Heart left ventricle (tissue), 16 donors: ENCODE measurements around the gene ADAMTSL1. TPM values are rescaled to one million over a fixed set of nuclear protein-coding genes. Genes with fewer than 3 reads are reported as not detected.

Source experiments
- ATAC-seq, 4 donors: fragments of 200-7000 bp; cut with Tn5 transposase; one replicate each; pipeline ENCODE4 v1.9.1; 2020 to 2022; ENCODE audit warnings: moderate library complexity in 4 of 4, mild to moderate bottlenecking in 3 of 4, moderate number of reproducible peaks in 1 of 4
- DNase-seq, 5 donors: peaks; one replicate each; pipeline ENCODE4 v3.0.0-alpha.2; 2020
- H3K27ac ChIP-seq, 12 donors: fragments of 200-600 bp; sonication (generic) in 4 of 12; one replicate each; pipeline versions ENCODE4 v1.5.0 to v1.8.0; 2016 to 2022; ENCODE audit warnings: mild to moderate bottlenecking in 2 of 12
- H3K27me3 ChIP-seq, 9 donors: fragments of 200-600 bp; sonication (generic) in 2 of 9; one replicate each; pipeline versions ENCODE4 v1.5.1 to v1.8.0; 2016 to 2022; ENCODE audit warnings: mild to moderate bottlenecking in 3 of 9
- H3K36me3 ChIP-seq, 9 donors: fragments of 200-600 bp; sonication (generic) in 2 of 9; one replicate each; pipeline versions ENCODE4 v1.5.0 to v1.8.0; 2018 to 2022; ENCODE audit warnings: mild to moderate bottlenecking in 2 of 9
- H3K4me1 ChIP-seq, 12 donors: fragments of 200-600 bp; sonication (generic) in 4 of 12; one replicate each; pipeline versions ENCODE4 v1.5.0 to v1.8.0; 2016 to 2022; ENCODE audit warnings: mild to moderate bottlenecking in 3 of 12
- H3K4me3 ChIP-seq, 12 donors: fragments of 200-600 bp; sonication (generic) in 4 of 12; one replicate each; pipeline versions ENCODE4 v1.5.0 to v1.8.0; 2017 to 2022; ENCODE audit warnings: mild to moderate bottlenecking in 9 of 12, moderate library complexity in 4 of 12
- H3K9me3 ChIP-seq, 12 donors: fragments of 200-600 bp; sonication (generic) in 4 of 12; one replicate each; pipeline versions ENCODE4 v1.5.0 to v1.8.0; 2016 to 2022; ENCODE audit warnings: mild to moderate bottlenecking in 1 of 12
- POLR2A ChIP-seq, 2 donors: fragments of 450-650 bp; IDR thresholded peaks; one replicate each; pipeline ENCODE4 v1.6.1; 2017; ENCODE audit warnings: antibody characterized with exemption in 2 of 2, mild to moderate bottlenecking in 2 of 2, moderate library complexity in 2 of 2
- WGBS, 4 donors: extraction: QIAGEN DNeasy Blood & Tissue Kit in 2 of 4; methylation state at CpG; one replicate each; pipeline versions ENCODE4 v1.1.5 to v1.1.7; 2013 to 2018; 5-methylcytosine and 5-hydroxymethylcytosine counted together
- intact Hi-C, 10 donors: fragments of 100-400 bp; cut with DNase I; formaldehyde crosslinking; loops; one replicate each; pipeline versions ENCODE4 v1.11.1 to v1.14.2; 2022
- polyA plus RNA-seq, 2 donors: library from polyadenylated mRNA; stranded (reverse); fragments of 200-250 nt; gene quantifications; one replicate each; pipeline ENCODE4 v1.2.3, GENCODE V29; 2013
- total RNA-seq, 9 donors: library from RNA; depleted of rRNA in 2 of 9; stranded (reverse); fragments of >200 nt in 2 of 9; fragmentation: NEBNext Ultra II Directional in 3 of 9; extraction: Animal tissue kit (Norgen Biotek cat#: 25700) in 3 of 9; gene quantifications; one replicate each; pipeline versions ENCODE4 v1.1.0 to v1.2.4, GENCODE V29; 2016 to 2023
- TF ChIP-seq, protein P1 (sequence below), 12 donors: fragments of 200-600 bp; sonication (generic) in 4 of 12; IDR thresholded peaks; one replicate each; pipeline versions ENCODE4 v1.5.0 to v1.8.0; 2018 to 2022; ENCODE audit warnings: antibody characterized with exemption in 12 of 12, mild to moderate bottlenecking in 5 of 12
- donor health status: ischemic (EF 13 %, LVEDD 7.1; RV severe dilation, severe dysfunction).
- donor health status: healthy with polysubstance abuse.
- donor health status: DM: no; HTN: yes; CAD: no.
- donor health status: DM: no; HTN: no; CAD: no.
- donor health status: ischemic (EF 25% LVEDD 6.9; RV normal size, moderate dysfunction).
- donor health status: ischemic (EF 25% LVEDD 5.7; RV mildly dilated, moderate dysfunction).
- donor health status: healthy.
- donor health status: DM: yes; HTN: yes; CAD: no.
- donor health status: ischemic (EF 35%, LVEDD 5.7; RV mildly dilated, moderate dysfunction).
- donor health status: nonischemic (EF 11% LVEDD 7.7; RV severe dilation, severe dysfunction).
- donor health status: DM: yes; HTN: yes; CAD: no.
- donor health status: PGD.
- donor health status: ischemic (EF 29% LVEDD 5.4; RV normal size, mild dysfunction).
- donor health status: nonischemic (EF 23%, LVEDD 6.1; RV moderate dilation, normal function).

ADAMTSL1 gene
- total and polyA plus RNA-seq, 11 donors = 0.46 to 4.7 (median 1.1) TPM

DNA sequence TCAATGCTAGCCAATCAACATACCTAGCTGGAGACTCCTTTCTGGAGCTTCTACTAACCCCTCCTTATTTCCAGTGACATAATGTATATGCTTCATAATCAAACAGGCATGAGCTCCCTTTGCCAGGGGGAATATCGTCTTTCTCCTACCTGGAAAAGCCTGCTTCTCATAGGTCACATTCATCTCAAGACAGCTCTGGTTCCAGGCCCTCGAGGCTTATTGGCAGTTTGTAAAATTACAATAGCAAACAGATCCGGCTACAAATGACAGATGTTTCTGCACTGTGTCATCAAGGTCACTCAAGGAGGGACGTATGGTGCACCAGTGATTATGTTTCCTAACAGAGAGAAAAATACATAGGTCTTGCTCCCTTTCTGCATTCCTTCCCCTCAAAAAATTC lies 419.1 kb downstream of the ADAMTSL1 start:
- Histone ChIP-seq H3K4me1 (peaks cover 0 to 6% (median 1%) of the 10 kb centered on the region in 12 donors), H3K36me3 (no peaks in the 10 kb centered on the region), H3K4me3 (no peak overlapping the region), H3K27ac (no peak overlapping the region), H3K9me3 (peaks cover 0 to 27% (median 13%) of the 10 kb centered on the region in 12 donors), H3K27me3 (no peaks in the 10 kb centered on the region)
- ATAC-seq (no peak), DNase-seq (no peak)
- TF ChIP-seq POLR2A (IDR thresholded peaks at IDR 0.05) = no peak
- TF ChIP-seq, protein P1, sequence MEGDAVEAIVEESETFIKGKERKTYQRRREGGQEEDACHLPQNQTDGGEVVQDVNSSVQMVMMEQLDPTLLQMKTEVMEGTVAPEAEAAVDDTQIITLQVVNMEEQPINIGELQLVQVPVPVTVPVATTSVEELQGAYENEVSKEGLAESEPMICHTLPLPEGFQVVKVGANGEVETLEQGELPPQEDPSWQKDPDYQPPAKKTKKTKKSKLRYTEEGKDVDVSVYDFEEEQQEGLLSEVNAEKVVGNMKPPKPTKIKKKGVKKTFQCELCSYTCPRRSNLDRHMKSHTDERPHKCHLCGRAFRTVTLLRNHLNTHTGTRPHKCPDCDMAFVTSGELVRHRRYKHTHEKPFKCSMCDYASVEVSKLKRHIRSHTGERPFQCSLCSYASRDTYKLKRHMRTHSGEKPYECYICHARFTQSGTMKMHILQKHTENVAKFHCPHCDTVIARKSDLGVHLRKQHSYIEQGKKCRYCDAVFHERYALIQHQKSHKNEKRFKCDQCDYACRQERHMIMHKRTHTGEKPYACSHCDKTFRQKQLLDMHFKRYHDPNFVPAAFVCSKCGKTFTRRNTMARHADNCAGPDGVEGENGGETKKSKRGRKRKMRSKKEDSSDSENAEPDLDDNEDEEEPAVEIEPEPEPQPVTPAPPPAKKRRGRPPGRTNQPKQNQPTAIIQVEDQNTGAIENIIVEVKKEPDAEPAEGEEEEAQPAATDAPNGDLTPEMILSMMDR (IDR thresholded peaks at IDR 0.05) = no peak
- WGBS, 4 donors = 74 to 85% (median 82%) methylated on average over 4 of the region's 4 CpGs
- intact Hi-C loops = no loop called here

DNA sequence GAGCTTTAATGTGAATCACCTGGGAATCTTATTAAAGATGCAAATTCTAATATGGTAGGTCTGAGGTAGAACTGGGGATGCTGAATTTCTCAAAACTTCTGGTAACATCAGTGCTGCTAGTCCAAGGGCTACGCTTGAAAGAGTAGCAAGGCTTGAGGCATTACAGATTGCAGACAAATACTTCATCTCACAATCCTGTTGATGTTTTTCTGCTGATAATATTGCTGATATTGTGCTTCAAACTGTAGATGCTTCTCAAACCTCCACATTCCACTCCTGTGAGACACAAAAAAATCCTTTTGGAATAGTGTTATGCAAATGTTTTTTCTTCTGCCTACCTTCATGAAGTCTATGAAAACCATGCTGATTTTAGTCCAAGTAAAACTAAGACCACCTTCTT lies 419.5 kb downstream of the ADAMTSL1 start:
- DNase-seq (no peak), ATAC-seq (no peak)
- Histone ChIP-seq H3K27ac (no peak overlapping the region), H3K4me3 (no peak overlapping the region), H3K4me1 (peaks cover 0 to 4% (median 0%) of the 10 kb centered on the region in 12 donors), H3K9me3 (peaks cover 0 to 27% (median 13%) of the 10 kb centered on the region in 12 donors), H3K27me3 (no peaks in the 10 kb centered on the region), H3K36me3 (no peaks in the 10 kb centered on the region)
- TF ChIP-seq POLR2A (IDR thresholded peaks at IDR 0.05) = no peak
- TF ChIP-seq, protein P1 (IDR thresholded peaks at IDR 0.05) = no peak
- 94 to 100% (median 98%) methylated on average over 1 of the region's 1 CpG for whole genome bisulfite sequencing, 4 donors
- intact Hi-C loops = no loop called here

DNA sequence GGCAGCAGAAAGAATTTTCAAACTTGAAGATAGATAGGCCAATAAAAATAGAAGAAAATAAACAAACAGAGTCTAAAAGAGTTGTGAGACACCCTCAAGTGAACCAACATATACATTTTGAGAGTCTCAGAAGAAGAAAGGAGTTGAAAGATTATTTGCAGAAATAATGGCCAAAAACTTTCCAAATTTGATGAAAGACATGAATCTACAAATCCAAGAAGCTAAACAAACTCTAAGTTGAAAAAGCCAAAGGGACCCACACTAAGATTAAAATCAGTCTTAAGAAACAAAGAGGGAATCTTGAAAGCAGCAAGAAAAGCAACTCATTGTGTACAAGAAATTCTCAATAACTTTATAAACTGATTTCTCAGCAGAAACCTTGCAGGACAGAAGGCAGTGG lies 422.1 kb downstream of the ADAMTSL1 start:
- no peak for DNase-seq
- Histone ChIP-seq H3K4me3 (no peak overlapping the region), H3K4me1 (no peaks in the 10 kb centered on the region), H3K27me3 (no peaks in the 10 kb centered on the region), H3K9me3 (peaks cover 0 to 32% (median 13%) of the 10 kb centered on the region in 12 donors), H3K36me3 (no peaks in the 10 kb centered on the region), H3K27ac (no peak overlapping the region)
- no peak for ATAC-seq
- TF ChIP-seq POLR2A (IDR thresholded peaks at IDR 0.05) = no peak
- TF ChIP-seq, protein P1 (IDR thresholded peaks at IDR 0.05) = no peak
- intact Hi-C loops = no loop called here

DNA sequence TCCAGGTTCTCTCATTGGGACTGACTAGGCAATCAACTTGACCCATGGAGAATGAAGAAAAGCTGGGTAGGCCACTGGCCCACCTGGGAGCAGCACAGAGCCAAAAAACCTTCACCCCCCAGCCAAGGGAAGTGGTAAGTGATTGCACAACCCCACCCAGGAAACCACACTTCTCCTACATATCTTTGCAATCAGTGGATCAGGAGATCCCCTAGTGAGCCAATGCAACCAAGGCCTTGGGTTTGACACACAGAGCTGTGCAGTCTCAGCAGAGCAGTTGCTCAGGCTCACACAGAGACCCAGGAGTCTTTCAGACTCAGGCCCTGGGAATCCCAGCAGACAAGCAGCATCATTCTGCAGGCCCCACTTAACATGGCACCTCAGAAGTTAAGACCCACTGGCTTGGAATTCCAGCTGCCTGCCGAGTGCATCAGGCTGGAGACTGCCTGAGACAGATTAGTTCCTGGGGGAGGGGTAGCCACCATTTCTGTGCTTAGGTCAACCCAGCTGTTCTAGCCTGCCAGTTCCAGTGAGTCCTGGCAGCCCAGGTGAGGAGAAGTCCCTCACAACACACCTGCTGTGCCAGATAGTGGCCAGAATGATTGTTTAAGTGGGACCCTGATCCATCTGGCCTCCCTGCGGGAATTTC lies 422.7 kb downstream of the ADAMTSL1 start:
- DNase-seq (no peak), ATAC-seq (no peak)

More for the DNA sequence above, 422.7 kb downstream of the ADAMTSL1 start:
- intact Hi-C loops = no loop called here
- no peak for TF ChIP-seq POLR2A (IDR thresholded peaks at IDR 0.05)
- TF ChIP-seq, protein P1 (IDR thresholded peaks at IDR 0.05) = no peak
- H3K4me1 ChIP-seq = no peaks in the 10 kb centered on the region
- no peak overlapping the region for H3K27ac ChIP-seq
- H3K9me3 ChIP-seq = peaks cover 0 to 38% (median 13%) of the 10 kb centered on the region in 12 donors
- no peaks in the 10 kb centered on the region for H3K36me3 ChIP-seq
- no peak overlapping the region for H3K4me3 ChIP-seq
- 88 to 100% (median 92%) methylated on average over 1 to 2 of the region's 2 CpGs for WGBS, 4 donors
- no peaks in the 10 kb centered on the region for H3K27me3 ChIP-seq
